IMR-90 (cell line): ENCODE results near the gene HOXA13. TPM values are rescaled to one million over a fixed set of nuclear protein-coding genes. Genes with fewer than 3 reads are reported as not detected.

Source experiments
- ATAC-seq: fragments of 200-7000 bp; cut with Tn5 transposase; 2 replicates; pipeline ENCODE4 v1.9.1; 2020; ENCODE audit warnings: low read depth, mild to moderate bottlenecking, moderate library complexity
- BruUV-seq: library from RNA; stranded (reverse); fragments of 400-500 nt; replicated peaks from 2 replicates; lab custom pipeline; 2021; lab: Mats Ljungman, UMichigan
- CTCF ChIA-PET: fragments of 300-600 bp; formaldehyde crosslinking; extraction: SDS; loops from one replicate; lab custom pipeline; 2021; ENCODE audit warnings: antibody characterized with exemption; lab: Yijun Ruan, JAX
- POLR2A ChIA-PET: fragments of 300-600 bp; sonication (Branson Sonifier 250); formaldehyde crosslinking; loops from one replicate; lab custom pipeline; 2022; ENCODE audit warnings: antibody characterized with exemption; ENCODE audit not compliant: unreplicated experiment; lab: Charles Lee
- DNase-seq: peaks from one replicate; pipeline ENCODE4 v3.0.0; 2013
- H2AFZ ChIP-seq: replicated peaks from 2 replicates; pipeline ENCODE3; 2013; ENCODE audit warnings: low read length, mild to moderate bottlenecking; ENCODE audit not compliant: poor library complexity
- H2AK5ac ChIP-seq: 2 replicates; pipeline ENCODE4 v1.6.1; 2013; ENCODE audit warnings: low read depth, low read length, inconsistent platforms
- H2AK9ac ChIP-seq: replicated peaks from 2 replicates; pipeline ENCODE3; 2013; ENCODE audit warnings: mild to moderate bottlenecking, low read depth, low read length, moderate library complexity; ENCODE audit not compliant: poor library complexity
- H2BK120ac ChIP-seq: 2 replicates; pipeline ENCODE4 v1.6.1; 2013; ENCODE audit warnings: low read depth, low read length, inconsistent platforms
- H2BK15ac ChIP-seq: 3 replicates; pipeline ENCODE4 v1.6.1; 2013; ENCODE audit warnings: low read depth, low read length, inconsistent platforms
- H2BK20ac ChIP-seq: 2 replicates; pipeline ENCODE4 v1.6.1; 2013; ENCODE audit warnings: low read depth, mild to moderate bottlenecking, inconsistent platforms, low read length, moderate library complexity
- H2BK5ac ChIP-seq: 2 replicates; pipeline ENCODE4 v1.6.1; 2013; ENCODE audit warnings: mild to moderate bottlenecking, low read depth, low read length, inconsistent platforms; ENCODE audit not compliant: poor library complexity, severe bottlenecking
- H3K14ac ChIP-seq: replicated peaks from 2 replicates; pipeline ENCODE4 v1.6.1; 2013; ENCODE audit warnings: low read depth, low read length, inconsistent platforms
- H3K18ac ChIP-seq: 2 replicates; pipeline ENCODE4 v1.6.1; 2013; ENCODE audit warnings: low read depth, low read length, control low read depth
- H3K23ac ChIP-seq: 2 replicates; pipeline ENCODE4 v1.6.1; 2013; ENCODE audit warnings: low read depth, low read length, inconsistent platforms
- H3K27ac ChIP-seq: 2 replicates; pipeline ENCODE4 v1.5.1; 2013; ENCODE audit warnings: mild to moderate bottlenecking, control low read depth, low read length; ENCODE audit not compliant: insufficient read depth
- H3K27me3 ChIP-seq: 2 replicates; pipeline ENCODE4 v1.6.1; 2013; ENCODE audit warnings: low read length; ENCODE audit not compliant: control insufficient read depth, insufficient read depth
- H3K36me3 ChIP-seq: 2 replicates; pipeline ENCODE4 v1.6.1; 2013; ENCODE audit warnings: low read length, mixed read lengths; ENCODE audit not compliant: control insufficient read depth, insufficient read depth
- H3K4ac ChIP-seq: 2 replicates; pipeline ENCODE4 v1.6.1; 2013; ENCODE audit warnings: low read depth, low read length, inconsistent platforms
- H3K4me1 ChIP-seq: 2 replicates; pipeline ENCODE4 v1.6.1; 2013; ENCODE audit warnings: low read length, mixed read lengths; ENCODE audit not compliant: control insufficient read depth, insufficient read depth
- H3K4me2 ChIP-seq: 2 replicates; pipeline ENCODE4 v1.6.1; 2013; ENCODE audit warnings: low read depth, mild to moderate bottlenecking, control low read depth, low read length, moderate library complexity
- H3K4me3 ChIP-seq: 2 replicates; pipeline ENCODE4 v1.5.1; 2013; ENCODE audit warnings: low read depth, mild to moderate bottlenecking, control low read depth, low read length, moderate library complexity; ENCODE audit not compliant: insufficient read depth
- H3K56ac ChIP-seq: 2 replicates; pipeline ENCODE4 v1.6.1; 2013; ENCODE audit warnings: low read length, inconsistent platforms; ENCODE audit not compliant: insufficient read depth; ENCODE audit errors: extremely low read depth
- H3K79me1 ChIP-seq, 2 experiments: 2 replicates each; pipeline ENCODE4 v1.6.1; 2013; ENCODE audit warnings: low read length in 2 of 2, inconsistent platforms in 1 of 2, low read depth in 1 of 2
- H3K9ac ChIP-seq: 2 replicates; pipeline ENCODE4 v1.6.1; 2013; ENCODE audit warnings: low read depth, low read length, control low read depth
- H3K9me1 ChIP-seq: 2 replicates; pipeline ENCODE4 v1.6.1; 2013; ENCODE audit warnings: low read length, inconsistent platforms; ENCODE audit not compliant: insufficient read depth
- H3K9me3 ChIP-seq: 2 replicates; pipeline ENCODE4 v1.6.1; 2013; ENCODE audit warnings: low read length; ENCODE audit not compliant: control insufficient read depth, insufficient read depth
- H4K20me1 ChIP-seq: 2 replicates; pipeline ENCODE4 v1.6.1; 2013; ENCODE audit warnings: low read length, inconsistent platforms; ENCODE audit not compliant: insufficient read depth
- H4K5ac ChIP-seq: 2 replicates; pipeline ENCODE4 v1.6.1; 2013; ENCODE audit warnings: mild to moderate bottlenecking, low read depth, low read length, control low read depth
- H4K8ac ChIP-seq, 2 experiments: 2 replicates each; pipeline ENCODE4 v1.6.1; 2013; ENCODE audit warnings: low read depth in 2 of 2, low read length in 2 of 2, control low read depth in 1 of 2, inconsistent platforms in 1 of 2
- H4K91ac ChIP-seq: 2 replicates; pipeline ENCODE4 v1.6.1; 2013; ENCODE audit warnings: low read depth, low read length, inconsistent platforms; ENCODE audit not compliant: insufficient read depth
- BHLHE40 ChIP-seq: fragments of 150-350 bp; IDR thresholded peaks from 2 replicates; pipeline ENCODE4 v1.6.1; 2016; ENCODE audit warnings: mild to moderate bottlenecking, low read depth, low read length
- CEBPB ChIP-seq: IDR thresholded peaks from 2 replicates; pipeline ENCODE4 v1.6.1; 2012; ENCODE audit warnings: low read depth, low read length, improper control_type of control experiment
- FOS ChIP-seq: fragments of 150-350 bp; IDR thresholded peaks from 2 replicates; pipeline ENCODE4 v1.6.1; 2016; ENCODE audit warnings: low read depth, low read length
- POLR2A ChIP-seq: IDR thresholded peaks from 2 replicates; pipeline ENCODE4 v1.6.1; 2012; ENCODE audit warnings: mild to moderate bottlenecking, low read depth, low read length
- RCOR1 ChIP-seq: IDR thresholded peaks from 2 replicates; pipeline ENCODE4 v1.6.1; 2012; ENCODE audit warnings: mild to moderate bottlenecking, low read length, improper control_type of control experiment; ENCODE audit not compliant: insufficient replicate concordance
- SMC3 ChIP-seq: fragments of 150-350 bp; IDR thresholded peaks from 2 replicates; pipeline ENCODE4 v1.6.1; 2016; ENCODE audit warnings: low read depth, mild to moderate bottlenecking, antibody characterized with exemption, low read length, moderate library complexity
- USF2 ChIP-seq: fragments of 150-350 bp; IDR thresholded peaks from 2 replicates; pipeline ENCODE4 v1.6.1; 2017; ENCODE audit warnings: mild to moderate bottlenecking, antibody characterized with exemption, low read length, low read depth
- WGBS, 2 experiments: methylation state at CpG; one replicate each; pipeline versions ENCODE4 v1.1.5 to v1.1.7; 2013; ENCODE audit warnings: missing lambda C conversion rate in 2 of 2; ENCODE audit not compliant: insufficient read length in 1 of 2; ENCODE audit errors: extremely low coverage in 2 of 2; 5-methylcytosine and 5-hydroxymethylcytosine counted together
- dilution Hi-C: fragments of 300-500 bp; cut with HindIII; formaldehyde crosslinking; loops from one replicate; pipeline ENCODE4 v1.14.3; 2018; ENCODE audit warnings: low sequenced_read_pairs; ENCODE audit not compliant: unreplicated experiment
- in situ Hi-C: fragments of 300-500 bp; cut with MboI; formaldehyde crosslinking; loops from 3 replicates; pipeline ENCODE4 v1.14.3; 2019; ENCODE audit warnings: low sequenced_read_pairs, inconsistent platforms, mixed read lengths
- intact Hi-C: fragments of 100-400 bp; cut with micrococcal nuclease; formaldehyde crosslinking; loops from 2 replicates; pipeline ENCODE4 v1.10.0; 2022
- polyA plus RNA-seq, 3 experiments: library from polyadenylated mRNA; depleted of rRNA; stranded (reverse); fragments of >200 nt; gene quantifications; 2 replicates each; pipeline ENCODE4 v1.2.3, GENCODE V29; 2012; ENCODE audit warnings: low replicate concordance in 1 of 3
- total RNA-seq: library from RNA; depleted of rRNA; stranded (reverse); fragments of >200 nt; gene quantifications from 2 replicates; pipeline ENCODE4 v1.2.3, GENCODE V29; 2012
- TF ChIP-seq, protein P1 (sequence below): fragments of 150-350 bp; IDR thresholded peaks from 2 replicates; pipeline ENCODE4 v1.6.1; 2016; ENCODE audit warnings: low read depth, mild to moderate bottlenecking, low read length, moderate library complexity, borderline replicate concordance

HOXA13 gene
- total and polyA plus RNA-seq, 2 of the 4 experiments (the other 2 are of a cell fraction), result not detected

GRCh38 chr7:27168265-27168947, 31.5 kb downstream of the HOXA13 start:
- H3K9ac ChIP-seq, result no peak overlapping the region
- CTCF ChIA-PET, result interaction anchor here (0.5 to 0.7 kb wide), 3 partner anchors 10 to 487 kb away, joined by 3 to 4 read pairs (median 4); partner anchors contain the start of gene EVX1
- no peak overlapping the region for H4K91ac ChIP-seq
- no peak overlapping the region for H4K5ac ChIP-seq
- peaks cover 95% of the 10 kb centered on the region for H3K27me3 ChIP-seq
- no peak overlapping the region for H3K27ac ChIP-seq
- dilution Hi-C loops (no loop called here), in situ Hi-C loops (no loop called here), intact Hi-C loops (loop anchor here (10.0 kb wide), 1 partner anchor 1914 kb away; no protein-coding TSS in a partner anchor)
- no peak overlapping the region for H2AFZ ChIP-seq
- H3K9me1 ChIP-seq, result no peaks in the 10 kb centered on the region
- TF ChIP-seq FOS (no peak), BHLHE40 (no peak), SMC3 (no peak), POLR2A (no peak), CEBPB (no peak), RCOR1 (no peak), USF2 (no peak)
- TF ChIP-seq, protein P1, sequence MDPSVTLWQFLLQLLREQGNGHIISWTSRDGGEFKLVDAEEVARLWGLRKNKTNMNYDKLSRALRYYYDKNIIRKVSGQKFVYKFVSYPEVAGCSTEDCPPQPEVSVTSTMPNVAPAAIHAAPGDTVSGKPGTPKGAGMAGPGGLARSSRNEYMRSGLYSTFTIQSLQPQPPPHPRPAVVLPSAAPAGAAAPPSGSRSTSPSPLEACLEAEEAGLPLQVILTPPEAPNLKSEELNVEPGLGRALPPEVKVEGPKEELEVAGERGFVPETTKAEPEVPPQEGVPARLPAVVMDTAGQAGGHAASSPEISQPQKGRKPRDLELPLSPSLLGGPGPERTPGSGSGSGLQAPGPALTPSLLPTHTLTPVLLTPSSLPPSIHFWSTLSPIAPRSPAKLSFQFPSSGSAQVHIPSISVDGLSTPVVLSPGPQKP, result no peak
- ATAC-seq (no peak), DNase-seq (no peak)
- H2BK5ac ChIP-seq, result no peak overlapping the region
- no peak overlapping the region for H2BK15ac ChIP-seq
- no peak overlapping the region for H2AK5ac ChIP-seq
- H3K4ac ChIP-seq, result no peak overlapping the region
- H3K23ac ChIP-seq, result no peak overlapping the region
- no peak overlapping the region for H3K4me3 ChIP-seq
- H3K4me1 ChIP-seq, result no peaks in the 10 kb centered on the region
- H4K20me1 ChIP-seq, result peaks cover 13% of the 10 kb centered on the region; the same call in 1 of the 2 replicates
- no peak overlapping the region for H3K14ac ChIP-seq
- POLR2A ChIA-PET, result no interaction called here
- H3K9me3 ChIP-seq, result peaks cover 27% of the 10 kb centered on the region
- H2BK20ac ChIP-seq, result no peak overlapping the region
- no peak overlapping the region for H2BK120ac ChIP-seq
- H3K79me1 ChIP-seq, result no peaks in the 10 kb centered on the region
- H3K56ac ChIP-seq, result no peak overlapping the region
- H3K18ac ChIP-seq, result no peak overlapping the region
- H4K8ac ChIP-seq, result no peak overlapping the region
- no TSS peak for BruUV-seq
- WGBS, 2 experiments, result 80% methylated on average over 7 of the region's 25 CpGs; no CpG with 5 or more reads in 1 of the 2 experiments
- H3K36me3 ChIP-seq, result no peaks in the 10 kb centered on the region
- no peak overlapping the region for H2AK9ac ChIP-seq
- H3K4me2 ChIP-seq, result no peak overlapping the region
